ENCODE measurements around the gene HCN2.
"Not testable (repeated sequence)": the region's sequence is repeated elsewhere in the genome, so short reads cannot be mapped to it uniquely, and the experiment has no call there.

The HCN2 gene

GRCh38 chr19:607301-608154, 17.8 kb downstream of the HCN2 start:
- DNase-seq: no peak

DNA sequence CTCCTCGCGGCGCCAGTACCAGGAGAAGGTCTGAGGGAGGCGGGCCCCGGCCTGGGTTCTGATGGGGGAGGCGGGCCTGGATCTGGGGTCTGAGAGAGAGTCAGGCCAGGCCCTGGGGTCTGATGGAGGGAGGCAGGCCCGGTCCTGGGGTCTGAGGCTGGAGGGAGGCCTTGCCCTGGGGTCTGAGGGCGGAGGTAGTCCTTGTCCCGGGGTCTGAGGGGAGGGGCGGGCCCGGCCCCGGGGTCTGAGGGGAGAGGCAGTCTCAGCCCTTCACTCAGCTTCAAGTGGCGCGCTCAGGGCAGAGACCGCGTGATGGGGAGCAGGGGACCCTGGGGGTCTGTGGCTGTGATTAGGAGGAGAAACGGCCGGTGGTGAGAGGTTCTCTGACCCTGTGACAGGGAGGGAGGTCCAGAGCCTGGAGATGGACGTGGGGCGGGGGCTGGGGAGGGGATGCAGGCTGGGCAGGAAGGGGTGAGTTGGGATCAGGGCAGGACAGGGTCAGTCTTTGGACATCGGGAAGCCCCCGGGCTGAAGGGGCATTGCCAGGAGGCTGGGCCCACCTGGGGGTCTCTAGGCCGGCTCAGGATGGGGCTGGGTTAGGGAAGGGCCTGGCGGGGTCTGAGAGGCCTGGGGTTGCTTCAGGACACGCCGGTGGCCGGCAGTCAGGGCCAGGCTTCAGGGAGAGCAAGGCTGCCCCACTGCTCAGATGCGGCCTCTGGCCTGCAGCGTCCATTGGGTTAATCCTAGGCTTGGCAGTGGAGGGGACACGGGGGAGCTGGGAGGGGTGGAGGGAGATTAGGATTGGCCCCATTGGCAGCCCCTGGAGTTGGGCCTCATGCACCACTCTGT, 18.7 kb downstream of the HCN2 start:
- DNase-seq: no peak

DNA sequence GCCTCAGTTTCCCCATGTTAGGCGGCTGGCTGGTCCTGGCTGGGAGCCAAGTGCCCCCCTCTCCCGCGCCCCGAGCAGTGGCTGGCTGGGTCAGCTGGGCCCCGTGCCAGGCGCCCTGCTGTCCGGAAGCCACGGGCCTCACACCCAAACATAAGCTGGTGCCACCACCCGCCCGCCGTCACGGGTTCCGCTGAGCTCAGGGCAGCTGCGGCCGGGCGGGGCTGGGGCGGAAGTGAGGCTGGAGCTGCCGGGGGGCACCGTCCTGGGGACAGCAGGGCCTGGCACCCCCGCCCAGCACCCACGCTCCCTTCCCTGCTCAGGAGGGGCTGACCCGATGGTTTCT, 19.3 kb downstream of the HCN2 start:
- no peak for DNase-seq

DNA sequence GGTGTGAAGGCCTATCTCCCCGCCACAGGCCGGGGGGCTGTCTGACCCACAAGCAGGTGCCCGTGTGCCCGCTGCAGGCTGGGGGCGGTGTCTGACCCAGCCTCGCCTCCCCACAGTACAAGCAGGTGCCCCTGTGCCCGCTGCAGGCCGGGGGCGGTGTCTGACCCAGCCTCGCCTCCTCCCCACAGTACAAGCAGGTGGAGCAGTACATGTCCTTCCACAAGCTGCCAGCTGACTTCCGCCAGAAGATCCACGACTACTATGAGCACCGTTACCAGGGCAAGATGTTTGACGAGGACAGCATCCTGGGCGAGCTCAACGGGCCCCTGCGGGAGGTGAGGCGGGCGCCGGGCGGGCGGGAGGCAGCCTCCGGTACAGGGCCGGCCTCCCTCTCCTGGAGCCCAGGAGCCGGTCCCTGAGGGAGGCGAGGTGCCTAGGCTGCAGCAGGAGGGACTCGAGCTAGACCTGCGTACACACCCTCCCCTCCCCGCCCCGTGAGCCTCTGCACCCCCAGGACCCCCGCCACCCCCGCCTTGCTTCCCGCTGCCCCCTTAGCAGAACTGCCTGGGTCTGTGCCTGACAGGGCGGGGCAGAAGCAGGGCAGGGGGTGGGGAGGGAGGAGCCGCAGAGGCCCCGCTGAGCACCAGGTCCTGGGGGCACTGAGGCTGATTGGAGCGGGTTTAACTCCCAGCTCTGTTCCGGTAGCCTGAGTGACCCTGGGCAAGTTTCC, 20.6 kb downstream of the HCN2 start:
- DNase-seq: peak; percentile 44

GRCh38 chr19:610801-611480, 21.3 kb downstream of the HCN2 start:
- DNase-seq: peak; percentile 70

- peak; percentile 78 for DNase-seq
Observed at GRCh38 chr19:611481-611868, 21.8 kb downstream of the HCN2 start.

DNA sequence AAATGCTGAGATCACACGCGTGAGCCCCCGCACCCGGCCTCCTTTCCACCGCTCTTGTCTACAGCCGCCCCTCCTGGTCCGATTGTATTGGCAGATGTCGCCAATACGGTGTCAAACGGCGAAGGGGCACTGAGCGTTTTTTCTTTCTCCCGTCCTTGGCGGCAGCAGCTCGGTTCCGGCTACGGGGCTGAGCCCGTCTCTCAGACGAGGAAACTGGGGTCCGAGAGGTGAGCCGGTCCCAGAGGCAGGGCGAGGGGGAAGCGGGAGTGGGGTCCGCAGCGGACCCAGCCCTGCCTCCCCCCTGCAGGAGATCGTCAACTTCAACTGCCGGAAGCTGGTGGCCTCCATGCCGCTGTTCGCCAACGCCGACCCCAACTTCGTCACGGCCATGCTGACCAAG, 23.3 kb downstream of the HCN2 start:
- no peak for DNase-seq

- no peak for DNase-seq
Observed at GRCh38 chr19:613732-614567, 24.3 kb downstream of the HCN2 start.

DNA sequence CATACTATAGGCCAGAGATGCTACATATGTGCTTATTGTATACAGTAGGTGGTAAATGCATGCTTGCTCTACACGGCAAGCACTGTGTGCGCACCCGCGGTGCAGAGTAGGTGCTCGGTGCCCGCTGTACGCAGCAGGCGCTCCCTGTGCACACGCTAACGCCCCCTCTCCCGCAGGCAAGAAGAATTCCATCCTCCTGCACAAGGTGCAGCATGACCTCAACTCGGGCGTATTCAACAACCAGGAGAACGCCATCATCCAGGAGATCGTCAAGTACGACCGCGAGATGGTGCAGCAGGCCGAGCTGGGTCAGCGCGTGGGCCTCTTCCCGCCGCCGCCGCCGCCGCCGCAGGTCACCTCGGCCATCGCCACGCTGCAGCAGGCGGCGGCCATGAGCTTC, 25.9 kb downstream of the HCN2 start:
- DNase-seq: no peak

GRCh38 chr19:616062-616700, 26.5 kb downstream of the HCN2 start:
- DNase-seq: no peak

GRCh38 chr19:616747-617526, 27.3 kb downstream of the HCN2 start:
- DNase-seq: no peak

GRCh38 chr19:617551-618246, 28.0 kb downstream of the HCN2 start:
- no peak for DNase-seq

DNA sequence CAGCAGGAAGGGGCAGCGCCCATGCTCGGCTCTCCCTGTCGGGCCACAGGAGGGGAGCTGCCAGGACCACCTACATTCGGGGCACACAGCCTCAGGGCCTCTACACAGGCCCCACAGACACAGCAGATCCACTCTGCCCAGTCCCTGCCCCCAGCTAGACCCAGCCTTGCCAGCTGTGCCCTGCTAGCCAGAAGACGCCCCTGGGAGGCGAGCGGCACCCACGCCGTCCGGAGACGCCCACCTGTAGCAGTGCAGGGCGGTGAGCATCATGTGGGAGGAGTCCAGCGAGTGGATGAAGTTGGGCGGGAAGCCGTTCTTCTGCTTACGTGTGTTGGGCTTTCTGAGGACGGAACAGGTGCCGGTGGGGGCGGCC, 28.6 kb downstream of the HCN2 start:
- DNase-seq: no peak

GRCh38 chr19:618674-619285, 29.1 kb downstream of the HCN2 start:
- DNase-seq: no peak

GRCh38 chr19:619286-620002, 29.8 kb downstream of the HCN2 start:
- DNase-seq: no peak

- no peak for DNase-seq
Observed at GRCh38 chr19:620166-620862, 30.6 kb downstream of the HCN2 start.

- not testable (repeated sequence) for DNase-seq
Observed at GRCh38 chr19:621191-621590, 31.5 kb downstream of the HCN2 start.

GRCh38 chr19:621819-622218, 32.1 kb downstream of the HCN2 start:
- DNase-seq: no peak
